Right cardiac atrium (tissue), 5 donors: ENCODE data around the gene LAMC2. TPM values are rescaled to one million over a fixed set of nuclear protein-coding genes. Genes with fewer than 3 reads are reported as not detected.
A peak's percentile ranks its signal among the peaks of the same experiment; 100 is the strongest.

Source experiments
- ATAC-seq, 2 donors: fragments of 200-7000 bp; cut with Tn5 transposase; one replicate each; pipeline versions ENCODE4 v1.8.0 to v1.9.1; 2020; ENCODE audit warnings: moderate library complexity in 2 of 2, mild to moderate bottlenecking in 1 of 2
- DNase-seq, 3 donors: peaks; one replicate each; pipeline ENCODE4 v3.0.0-alpha.2; 2020
- H3K27ac ChIP-seq: one replicate; pipeline ENCODE4 v1.5.1; 2013; ENCODE audit warnings: mild to moderate bottlenecking, low read length, control low read depth, moderate library complexity
- H3K27me3 ChIP-seq: one replicate; pipeline ENCODE4 v1.6.1; 2013; ENCODE audit not compliant: control insufficient read depth, insufficient read depth
- H3K4me1 ChIP-seq: one replicate; pipeline ENCODE4 v1.6.1; 2013; ENCODE audit warnings: low read length; ENCODE audit not compliant: control insufficient read depth, insufficient read depth
- H3K4me3 ChIP-seq: one replicate; pipeline ENCODE4 v1.5.1; 2013; ENCODE audit warnings: low read length, control low read depth
- H3K9me3 ChIP-seq: one replicate; pipeline ENCODE4 v1.6.1; 2013; ENCODE audit warnings: low read length; ENCODE audit not compliant: control insufficient read depth
- WGBS: extraction: QIAGEN DNeasy Blood & Tissue Kit; methylation state at CpG from one replicate; pipeline ENCODE4 v1.1.7; 2013; 5-methylcytosine and 5-hydroxymethylcytosine counted together
- intact Hi-C, 4 donors: fragments of 100-400 bp; cut with DNase I; formaldehyde crosslinking; loops; one replicate each; pipeline versions ENCODE4 v1.11.0 to v1.14.0; 2022 to 2023
- polyA plus RNA-seq: library from polyadenylated mRNA; stranded (reverse); fragments of 200-250 nt; gene quantifications from one replicate; pipeline ENCODE4 v1.2.3, GENCODE V29; 2013
- total RNA-seq, 4 donors: library from RNA; stranded (reverse); fragmentation: NEBNext Ultra II Directional; extraction: Animal tissue kit (Norgen Biotek cat#: 25700); gene quantifications; one replicate each; pipeline ENCODE4 v1.2.1, GENCODE V29; 2021
- donor health status: healthy with polysubstance abuse.
- donor health status: DM: no; HTN: yes; CAD: no.
- donor health status: DM: no; HTN: no; CAD: no.
- donor health status: DM: no; HTN: yes; CAD: no; lungs with severe emphysema.
- donor health status: DM: yes; HTN: yes; CAD: no.

LAMC2 gene
- total and polyA plus RNA-seq, 5 donors, result 0.70 to 3.0 (median 1.3) TPM

DNA sequence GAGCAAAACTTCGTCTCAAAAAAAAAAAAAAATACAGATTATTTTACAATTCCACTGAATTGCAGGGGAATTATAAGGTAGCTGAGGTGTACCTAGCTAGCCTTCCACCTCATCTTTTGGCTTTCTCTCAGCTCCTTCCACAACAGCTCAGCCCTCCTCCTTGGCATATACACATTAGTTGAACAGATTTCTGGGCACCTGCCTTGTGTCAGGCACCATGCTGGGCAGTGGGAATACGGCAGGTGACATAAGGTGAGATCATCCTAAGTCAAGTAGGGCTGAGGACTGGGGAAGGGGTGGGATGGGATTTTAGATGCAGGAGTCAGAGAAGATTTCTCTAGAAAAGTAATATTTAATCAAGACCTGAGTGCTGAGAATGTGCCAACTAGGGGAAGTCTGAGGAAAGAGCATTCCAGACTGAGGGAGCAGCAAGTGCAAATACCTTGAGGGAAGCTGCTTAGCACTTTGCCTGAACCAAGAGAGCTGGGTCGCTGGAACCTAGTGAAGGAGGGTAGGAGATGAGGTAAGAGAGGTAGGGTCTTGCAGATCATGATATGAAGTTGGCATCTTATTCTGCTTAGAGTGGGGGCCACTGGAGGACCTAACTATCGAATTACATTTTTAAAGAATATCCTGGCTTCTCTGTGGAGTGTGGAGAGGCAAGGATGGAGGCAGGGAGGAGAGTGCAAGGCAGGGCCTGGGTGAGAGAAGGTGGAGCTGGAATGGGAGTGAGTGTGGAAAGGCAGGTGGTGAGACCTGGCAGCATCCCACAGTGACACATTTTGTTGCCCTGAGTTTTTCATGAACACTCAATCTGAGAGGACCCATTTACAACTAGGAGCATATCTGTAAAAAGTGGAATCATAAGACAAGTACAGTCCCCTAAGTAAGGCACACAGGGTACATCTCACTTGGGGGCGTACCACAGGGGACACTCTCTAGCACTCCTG is 28.2 kb downstream of the LAMC2 start:
- ATAC-seq (no peak), DNase-seq (no peak)
- Histone ChIP-seq H3K4me1 (peaks cover 8% of the 10 kb centered on the region), H3K4me3 (no peak overlapping the region), H3K27ac (no peak overlapping the region), H3K9me3 (no peaks in the 10 kb centered on the region), H3K27me3 (no peaks in the 10 kb centered on the region)
- intact Hi-C loops, result no loop called here
- 93% methylated on average over 5 of the region's 5 CpGs for WGBS

DNA sequence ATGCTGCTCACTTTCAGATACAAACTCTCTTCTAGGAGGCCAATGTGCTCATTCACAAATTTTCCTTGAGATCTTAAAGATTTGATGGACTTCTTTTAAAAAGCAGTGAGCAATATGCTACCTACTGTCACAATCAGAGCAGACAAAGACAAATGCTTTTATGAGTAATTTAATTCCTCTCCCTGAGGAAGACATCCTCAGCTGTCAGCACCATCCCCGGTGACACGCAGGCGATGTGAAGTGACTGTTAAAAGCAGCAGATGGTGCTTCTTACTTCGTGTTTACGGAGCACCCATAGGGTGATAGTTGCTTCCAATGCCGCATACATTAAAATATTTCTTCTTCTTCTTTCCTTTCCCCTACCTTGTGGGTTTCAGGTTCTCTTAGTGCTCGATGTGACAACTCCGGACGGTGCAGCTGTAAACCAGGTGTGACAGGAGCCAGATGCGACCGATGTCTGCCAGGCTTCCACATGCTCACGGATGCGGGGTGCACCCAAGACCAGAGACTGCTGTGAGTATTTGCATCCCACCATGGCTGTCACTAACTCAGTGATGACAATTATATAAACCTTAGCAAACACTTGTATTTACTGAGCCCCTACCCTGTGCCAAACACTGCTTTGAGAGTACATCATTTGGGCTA is 29.1 kb downstream of the LAMC2 start:
- WGBS, result 73% methylated on average over 13 of the region's 13 CpGs
- Histone ChIP-seq H3K4me1 (peaks cover 8% of the 10 kb centered on the region), H3K4me3 (no peak overlapping the region), H3K27ac (no peak overlapping the region), H3K9me3 (no peaks in the 10 kb centered on the region), H3K27me3 (no peaks in the 10 kb centered on the region)
- DNase-seq (no peak), ATAC-seq (no peak)
- intact Hi-C loops, result no loop called here

DNA sequence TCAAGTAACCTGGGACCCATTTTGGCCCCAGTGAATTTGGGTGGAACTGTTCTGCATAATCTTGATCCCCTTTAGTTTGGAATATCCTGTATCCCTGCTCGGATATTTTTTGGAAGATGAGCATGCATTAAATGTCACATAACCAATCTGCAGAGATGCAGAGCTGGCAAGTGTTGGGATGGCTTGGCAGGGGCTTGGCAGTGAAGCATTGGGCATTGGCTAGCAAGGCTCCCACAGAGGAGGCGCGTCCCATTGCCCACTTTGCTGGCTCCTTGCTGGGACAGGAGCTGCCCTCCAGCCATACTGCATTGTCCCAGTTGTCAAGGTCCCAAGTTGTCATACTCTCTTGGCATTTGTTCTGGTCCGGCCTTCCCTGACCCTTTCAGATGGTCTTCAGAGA is 29.9 kb downstream of the LAMC2 start:
- intact Hi-C loops, result no loop called here
- Histone ChIP-seq H3K4me1 (peaks cover 8% of the 10 kb centered on the region), H3K27ac (no peak overlapping the region), H3K9me3 (no peaks in the 10 kb centered on the region), H3K27me3 (no peaks in the 10 kb centered on the region), H3K4me3 (no peak overlapping the region)
- no peak for DNase-seq
- no peak for ATAC-seq
- WGBS, result 95% methylated on average over 4 of the region's 4 CpGs

DNA sequence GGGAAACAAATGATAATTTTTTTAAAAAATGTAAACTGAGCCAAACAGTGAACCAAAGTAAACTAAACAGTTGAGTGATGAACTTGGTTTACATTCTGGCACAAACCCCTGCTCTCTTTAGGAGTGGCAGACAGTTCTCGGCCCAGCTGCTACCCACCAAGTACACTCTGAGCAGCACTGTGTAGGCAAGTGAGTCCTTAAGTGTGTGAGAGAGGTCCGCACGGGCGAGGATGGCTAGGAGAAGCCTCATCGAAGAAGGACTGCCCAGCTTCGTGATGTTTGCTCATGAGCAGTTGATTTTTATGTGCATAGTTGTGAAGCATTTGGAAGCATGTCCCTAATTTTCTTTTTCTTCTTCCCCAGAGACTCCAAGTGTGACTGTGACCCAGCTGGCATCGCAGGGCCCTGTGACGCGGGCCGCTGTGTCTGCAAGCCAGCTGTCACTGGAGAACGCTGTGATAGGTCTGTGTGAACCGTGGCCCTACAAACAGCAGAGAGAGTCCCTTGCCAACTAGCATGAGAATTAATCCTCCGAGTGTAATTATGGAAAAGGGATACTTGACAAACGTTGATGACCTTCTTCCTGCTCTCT is 32.1 kb downstream of the LAMC2 start:
- Histone ChIP-seq H3K9me3 (no peaks in the 10 kb centered on the region), H3K4me3 (no peak overlapping the region), H3K4me1 (peaks cover 8% of the 10 kb centered on the region), H3K27ac (peak overlapping the region; percentile 85), H3K27me3 (no peaks in the 10 kb centered on the region)
- intact Hi-C loops, result no loop called here
- ATAC-seq, result peak; percentile 91
- 49% methylated on average over 14 of the region's 14 CpGs for WGBS
- peak; percentile 80 to 93 (median 91) for DNase-seq

DNA sequence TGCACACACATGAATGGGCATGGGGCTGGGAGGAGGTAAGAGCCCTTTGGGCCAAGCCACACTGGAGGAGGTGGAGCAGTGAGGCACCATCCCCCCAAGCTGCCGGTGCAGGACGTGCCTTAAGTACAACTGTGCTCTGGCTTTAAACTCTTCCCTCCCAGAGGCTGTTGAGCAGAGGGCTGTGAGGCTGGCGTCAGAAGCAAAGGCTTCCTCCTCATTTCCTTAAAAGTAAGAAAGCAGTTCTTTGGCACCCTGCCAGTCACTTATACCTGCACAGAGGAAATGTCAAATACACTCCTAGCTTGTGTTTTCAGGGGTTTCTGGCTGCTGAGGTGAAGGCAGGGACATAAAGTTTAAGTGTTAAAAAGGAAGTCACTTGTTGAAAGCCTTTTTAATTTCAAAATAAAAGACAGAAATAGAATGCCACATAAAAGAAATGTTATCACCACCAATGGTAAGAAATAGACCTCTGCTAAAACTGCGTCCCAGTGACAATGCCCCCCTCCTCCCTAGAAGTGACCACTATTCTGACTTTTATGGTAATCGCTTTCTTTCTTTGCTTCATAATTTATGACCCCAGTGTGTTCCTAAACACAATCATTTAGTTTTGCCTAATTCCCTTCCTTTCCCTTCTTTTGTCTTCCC is 33.0 kb downstream of the LAMC2 start:
- peaks cover 8% of the 10 kb centered on the region for H3K4me1 ChIP-seq
- WGBS, result 31% methylated on average over 5 of the region's 5 CpGs
- no peaks in the 10 kb centered on the region for H3K9me3 ChIP-seq
- DNase-seq, result peak; percentile 38 to 72 (median 67)
- ATAC-seq, result peak; percentile 70 to 71
- intact Hi-C loops, result no loop called here
- H3K4me3 ChIP-seq, result no peak overlapping the region
- no peaks in the 10 kb centered on the region for H3K27me3 ChIP-seq
- H3K27ac ChIP-seq, result peak overlapping the region; percentile 85

DNA sequence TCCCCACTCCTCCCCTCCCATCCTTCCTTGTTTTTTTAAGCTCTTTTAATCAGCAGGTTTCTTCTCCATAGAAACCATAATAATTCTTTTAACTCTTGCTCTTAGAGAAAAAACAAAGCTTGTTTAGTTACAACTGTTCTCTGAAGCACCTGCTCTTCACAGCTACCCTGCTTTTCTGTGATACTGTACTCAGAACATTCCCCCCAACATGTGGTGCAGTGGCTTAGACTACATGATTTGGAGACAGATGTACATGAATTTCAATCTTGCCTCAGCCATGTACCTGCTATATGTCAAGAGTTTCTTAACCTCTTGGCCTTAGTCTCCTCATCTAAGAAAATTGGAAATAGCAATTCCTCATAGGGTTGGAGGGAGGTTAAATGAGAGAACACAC is 33.5 kb downstream of the LAMC2 start:
- DNase-seq (no peak), ATAC-seq (no peak)
- H3K9me3 ChIP-seq, result no peaks in the 10 kb centered on the region
- no peaks in the 10 kb centered on the region for H3K27me3 ChIP-seq
- peaks cover 8% of the 10 kb centered on the region for H3K4me1 ChIP-seq
- no peak overlapping the region for H3K4me3 ChIP-seq
- intact Hi-C loops, result loop anchor here in 2 of 4 donors (10.0 kb wide), 2 partner anchors 195 to 265 kb away; partner anchors contain the start of genes LAMC1 (in 1 of the 2) and SHCBP1L (in 1 of the 2)
- H3K27ac ChIP-seq, result no peak overlapping the region

DNA sequence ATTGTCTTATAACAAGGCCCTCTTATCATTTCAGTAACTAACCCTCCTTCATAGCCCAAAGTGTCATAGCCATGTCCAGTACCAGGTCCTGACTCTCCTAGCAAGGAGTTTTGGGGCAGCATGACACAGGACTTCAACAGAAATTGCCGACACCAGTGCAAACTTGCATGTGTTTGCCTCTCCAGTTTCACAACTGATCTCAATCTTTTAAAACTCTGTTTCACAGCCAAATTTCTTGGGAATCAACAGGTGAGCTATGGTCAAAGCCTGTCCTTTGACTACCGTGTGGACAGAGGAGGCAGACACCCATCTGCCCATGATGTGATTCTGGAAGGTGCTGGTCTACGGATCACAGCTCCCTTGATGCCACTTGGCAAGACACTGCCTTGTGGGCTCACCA is 36.8 kb downstream of the LAMC2 start:
- Histone ChIP-seq H3K27me3 (no peaks in the 10 kb centered on the region), H3K4me1 (peaks cover 6% of the 10 kb centered on the region), H3K4me3 (no peak overlapping the region), H3K27ac (no peak overlapping the region), H3K9me3 (no peaks in the 10 kb centered on the region)
- intact Hi-C loops, result loop anchor here in 2 of 4 donors (10.0 kb wide), 2 partner anchors 198 to 268 kb away; partner anchors contain the start of genes LAMC1 (in 1 of the 2) and SHCBP1L (in 1 of the 2)
- ATAC-seq (no peak), DNase-seq (no peak)
- 98% methylated on average over 3 of the region's 3 CpGs for WGBS

DNA sequence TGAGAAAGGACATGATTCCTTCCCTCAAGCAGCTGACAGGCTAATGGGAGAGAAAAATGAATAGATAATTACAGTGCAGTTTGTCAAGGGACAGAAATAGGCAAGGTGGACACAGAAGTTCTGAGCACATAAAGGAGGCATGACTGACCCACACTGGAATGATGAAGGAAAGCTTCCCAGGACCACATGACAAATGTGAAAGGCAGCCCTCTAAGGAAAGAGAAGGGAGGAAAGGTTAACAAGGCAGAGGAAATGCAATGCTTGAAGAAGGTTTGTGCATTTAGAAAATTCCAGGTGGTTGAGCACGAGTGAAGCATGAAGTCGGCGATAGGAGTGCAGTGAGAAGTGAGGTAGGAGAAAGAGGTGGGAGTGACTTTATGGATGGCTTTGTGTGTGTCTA is 37.4 kb downstream of the LAMC2 start:
- Histone ChIP-seq H3K27me3 (no peaks in the 10 kb centered on the region), H3K4me3 (no peak overlapping the region), H3K9me3 (no peaks in the 10 kb centered on the region), H3K4me1 (peaks cover 6% of the 10 kb centered on the region), H3K27ac (no peak overlapping the region)
- DNase-seq (no peak), ATAC-seq (no peak)
- 73% methylated on average over 3 of the region's 3 CpGs for WGBS
- intact Hi-C loops, result loop anchor here in 2 of 4 donors (10.0 kb wide), 2 partner anchors 199 to 269 kb away; partner anchors contain the start of genes LAMC1 (in 1 of the 2) and SHCBP1L (in 1 of the 2)

DNA sequence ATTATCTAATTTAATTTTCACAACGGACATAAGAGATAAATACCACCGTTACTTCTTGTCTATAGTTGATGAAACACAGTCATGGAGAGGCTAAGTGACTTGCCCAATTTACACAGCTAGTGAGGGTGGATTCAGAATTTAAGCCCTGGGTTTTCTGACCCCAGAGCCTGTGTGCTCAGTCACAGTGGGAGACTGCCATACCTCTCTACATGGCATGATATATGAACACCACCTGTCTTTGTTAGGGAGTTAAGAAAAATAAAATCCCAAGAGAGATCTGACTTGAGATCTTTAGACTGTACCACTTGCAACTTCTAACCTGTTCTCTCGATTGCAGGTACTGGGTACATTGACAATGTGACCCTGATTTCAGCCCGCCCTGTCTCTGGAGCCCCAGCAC is 40.3 kb downstream of the LAMC2 start:
- Histone ChIP-seq H3K4me3 (no peak overlapping the region), H3K4me1 (no peaks in the 10 kb centered on the region), H3K9me3 (no peaks in the 10 kb centered on the region), H3K27ac (no peak overlapping the region), H3K27me3 (no peaks in the 10 kb centered on the region)
- 89% methylated on average over 4 of the region's 4 CpGs for WGBS
- DNase-seq (no peak), ATAC-seq (no peak)
- intact Hi-C loops, result loop anchor here (5.0 to 10.0 kb wide), 3 partner anchors 202 to 272 kb away; partner anchors contain the start of genes LAMC1 (in 1 of the 4) and SHCBP1L (in 1 of the 4)

DNA sequence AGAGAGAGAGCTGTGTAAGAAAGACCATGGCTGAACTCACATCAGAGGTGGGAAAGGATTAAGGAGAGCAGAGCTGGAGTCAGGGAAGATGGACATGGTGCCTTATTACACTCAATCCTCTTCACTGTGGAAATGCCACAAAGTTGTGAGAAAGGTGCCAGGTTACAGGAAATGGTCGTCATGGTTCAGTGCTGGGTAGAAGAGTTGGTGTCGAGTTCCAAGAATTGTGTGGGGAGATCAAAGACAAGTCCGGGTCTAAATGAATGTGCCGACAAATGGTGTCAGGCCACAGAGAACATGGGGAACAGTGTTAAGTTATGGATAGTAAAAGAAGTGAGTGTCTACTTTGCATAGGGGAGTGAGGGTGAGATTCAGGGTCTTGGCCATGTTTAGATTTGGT is 40.9 kb downstream of the LAMC2 start:
- WGBS, result 75% methylated on average over 4 of the region's 4 CpGs
- ATAC-seq (no peak), DNase-seq (no peak)
- H3K9me3 ChIP-seq, result no peaks in the 10 kb centered on the region
- H3K27ac ChIP-seq, result no peak overlapping the region
- intact Hi-C loops, result loop anchor here (5.0 to 10.0 kb wide), 3 partner anchors 202 to 272 kb away; partner anchors contain the start of genes LAMC1 (in 1 of the 4) and SHCBP1L (in 1 of the 4)
- H3K27me3 ChIP-seq, result no peaks in the 10 kb centered on the region
- no peaks in the 10 kb centered on the region for H3K4me1 ChIP-seq
- H3K4me3 ChIP-seq, result no peak overlapping the region
